Measurements from ENCODE around the gene SLC29A4. TPM values are rescaled to one million over a fixed set of nuclear protein-coding genes. Genes with fewer than 3 reads are reported as not detected.
"Not testable (repeated sequence)": the region's sequence is repeated elsewhere in the genome, so short reads cannot be mapped to it uniquely, and the experiment has no call there.

SLC29A4 gene
- total RNA-seq, 1 experiment from 2014 or later: 1.4 TPM

DNA sequence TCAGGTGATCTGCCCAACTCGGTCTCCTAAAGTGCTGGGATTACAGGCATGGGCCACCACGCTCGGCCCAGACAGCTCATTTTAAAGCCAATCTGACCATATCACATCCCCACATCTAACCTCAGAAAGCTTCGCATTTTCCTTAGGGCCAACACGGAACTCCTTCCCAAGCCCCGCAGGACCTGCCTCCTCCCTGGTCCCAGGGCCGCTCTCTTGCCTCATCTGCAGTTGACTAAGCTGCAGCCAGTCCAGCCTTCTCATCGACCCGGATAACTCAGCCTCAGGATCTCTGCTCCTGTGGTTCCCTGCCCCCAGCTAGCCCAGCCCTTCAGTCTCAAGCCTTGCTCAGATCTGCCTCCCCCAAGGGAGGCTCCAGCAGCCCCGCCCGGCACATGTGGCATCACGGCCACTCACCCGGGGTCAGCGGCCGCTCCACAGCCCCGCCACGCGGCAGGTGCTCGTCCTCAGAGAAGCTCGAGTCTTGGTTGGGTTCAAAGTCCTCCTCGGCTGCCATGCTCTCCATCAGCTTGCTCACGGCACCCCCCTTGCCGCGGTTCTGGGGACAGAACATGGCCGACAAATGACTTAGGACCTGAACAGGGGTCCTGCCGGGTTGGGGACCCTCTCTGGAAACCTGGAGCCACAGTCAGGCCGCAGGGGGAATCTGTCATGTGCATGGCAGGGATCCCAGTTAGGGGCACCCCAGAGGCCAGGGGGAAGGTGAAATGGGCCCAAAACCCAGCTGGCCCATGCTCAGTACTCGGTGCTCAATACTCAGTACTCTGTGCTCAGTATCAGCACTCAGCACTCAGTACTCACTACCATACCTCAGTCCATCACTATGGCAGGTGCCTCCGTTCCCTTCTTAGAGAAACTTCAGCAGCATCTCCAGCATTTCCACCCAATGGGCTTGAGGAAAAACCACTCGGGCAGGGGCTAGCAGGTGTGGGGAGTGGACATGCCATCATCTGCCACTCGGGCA, 41.3 kb downstream of the SLC29A4 start:
- not testable (repeated sequence) for DNase-seq (ENCODE audit: low read depth)

DNA sequence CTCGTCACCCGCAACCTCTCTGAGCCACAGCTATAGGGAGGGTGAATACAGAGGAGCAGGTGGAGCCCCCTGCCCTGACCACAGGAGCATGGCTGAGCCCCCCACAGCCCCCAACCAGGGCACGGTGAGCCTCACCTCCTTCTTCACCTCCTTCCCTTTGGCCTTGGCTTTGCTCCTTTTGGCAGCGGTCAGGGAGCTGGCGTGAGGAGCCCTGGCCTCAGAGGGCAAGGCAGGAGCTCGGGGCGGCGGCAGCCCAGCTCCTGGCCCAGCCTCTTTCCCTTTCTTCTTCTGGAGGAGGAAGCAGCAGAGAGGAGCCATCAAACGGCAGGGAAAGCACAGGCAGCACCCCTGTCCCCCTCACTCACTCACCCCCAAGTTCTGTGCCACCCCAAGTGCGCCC, 42.2 kb downstream of the SLC29A4 start:
- no peak for DNase-seq (ENCODE audit: low read depth)

- no peak for DNase-seq (ENCODE audit: low read depth)
Measured at GRCh38 chr7:5330288-5330687, 47.5 kb downstream of the SLC29A4 start.

GRCh38 chr7:5332579-5332978, 49.8 kb downstream of the SLC29A4 start:
- DNase-seq (ENCODE audit: low read depth): no peak

GRCh38 chr7:5333121-5334045, 50.6 kb downstream of the SLC29A4 start:
- no peak for DNase-seq (ENCODE audit: low read depth)

DNA sequence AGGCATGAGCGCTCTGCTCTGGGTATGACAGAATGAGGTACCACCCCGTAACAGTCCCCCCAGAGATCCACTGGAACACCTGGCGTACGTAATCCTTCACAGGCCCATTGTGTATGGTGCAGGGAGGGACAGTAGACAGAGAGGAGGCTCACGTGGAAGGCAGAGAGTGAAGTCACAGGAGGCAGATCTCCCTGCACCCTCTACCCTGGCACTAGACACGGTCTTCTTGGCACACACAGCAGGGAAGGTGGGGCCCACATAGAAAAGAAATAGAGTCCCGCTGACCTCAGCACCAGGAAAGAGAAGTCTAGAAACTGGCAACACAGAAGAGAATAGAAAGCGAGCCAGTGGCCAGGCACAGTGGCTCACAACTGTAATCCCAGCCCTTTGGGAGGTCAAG, 51.9 kb downstream of the SLC29A4 start:
- DNase-seq (ENCODE audit: low read depth): no peak

GRCh38 chr7:5337047-5337446, 54.3 kb downstream of the SLC29A4 start:
- DNase-seq (ENCODE audit: low read depth): no peak

DNA sequence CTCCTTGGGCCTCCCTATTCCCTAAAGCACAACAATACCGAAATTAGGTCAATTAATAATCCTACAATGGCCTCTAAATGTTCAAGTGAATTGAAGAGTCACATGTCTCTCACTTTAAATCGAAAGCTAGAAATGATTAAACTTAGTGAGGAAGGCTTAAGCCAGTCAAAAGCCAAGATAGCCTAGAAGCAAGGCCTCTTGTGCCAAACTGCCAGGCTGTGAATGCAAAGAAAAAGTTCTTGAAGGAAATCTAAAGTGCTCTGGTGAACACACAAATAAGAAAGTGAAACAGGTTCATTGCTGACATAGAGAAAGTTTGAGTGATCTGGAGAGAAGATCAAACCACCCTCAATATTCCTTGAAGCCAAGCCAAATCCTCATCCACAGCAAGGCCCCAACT, 57.2 kb downstream of the SLC29A4 start:
- no peak for DNase-seq (ENCODE audit: low read depth)

DNA sequence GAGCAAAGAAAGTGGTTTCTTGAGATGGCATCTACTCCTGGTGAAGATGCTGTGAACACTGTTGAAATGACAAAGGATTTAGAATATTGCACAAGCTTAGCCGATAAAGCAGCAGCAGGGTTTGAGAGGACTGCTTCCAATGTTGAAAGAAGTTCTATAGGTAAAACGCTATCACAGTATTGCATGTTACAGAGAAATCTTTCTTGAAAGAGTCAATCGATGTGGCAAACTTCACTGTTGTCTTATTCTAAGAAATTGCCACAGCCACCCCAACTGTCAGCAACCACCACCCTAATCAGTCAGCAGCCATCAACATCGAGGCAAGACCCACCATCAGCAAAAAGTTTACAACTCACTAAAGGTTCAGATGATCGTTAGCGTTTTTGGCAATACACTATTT, 59.9 kb downstream of the SLC29A4 start:
- no peak for DNase-seq (ENCODE audit: low read depth)

DNA sequence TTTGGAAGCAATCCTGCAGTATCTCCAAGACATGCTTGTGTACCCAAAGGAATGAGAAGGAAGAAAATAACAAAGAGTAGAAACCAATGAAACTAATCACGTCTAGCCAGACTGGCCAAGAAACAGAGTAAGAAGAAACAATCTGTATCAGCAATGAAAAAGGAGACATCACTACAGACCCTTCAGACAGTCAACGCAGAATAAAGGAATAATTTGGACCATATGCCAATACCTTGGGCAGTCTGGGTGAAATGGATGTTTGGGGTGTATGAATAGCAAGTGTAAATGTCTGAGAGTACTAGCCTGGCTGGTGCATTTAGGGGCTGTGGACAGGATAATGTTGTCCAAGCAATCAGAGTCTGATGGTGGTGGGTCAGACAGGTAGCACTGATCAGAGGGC, 61.1 kb downstream of the SLC29A4 start:
- no peak for DNase-seq (ENCODE audit: low read depth)

- DNase-seq (ENCODE audit: low read depth): no peak
Measured at GRCh38 chr7:5344342-5344741, 61.6 kb downstream of the SLC29A4 start.

GRCh38 chr7:5345171-5345570, 62.4 kb downstream of the SLC29A4 start:
- no peak for DNase-seq (ENCODE audit: low read depth)

DNA sequence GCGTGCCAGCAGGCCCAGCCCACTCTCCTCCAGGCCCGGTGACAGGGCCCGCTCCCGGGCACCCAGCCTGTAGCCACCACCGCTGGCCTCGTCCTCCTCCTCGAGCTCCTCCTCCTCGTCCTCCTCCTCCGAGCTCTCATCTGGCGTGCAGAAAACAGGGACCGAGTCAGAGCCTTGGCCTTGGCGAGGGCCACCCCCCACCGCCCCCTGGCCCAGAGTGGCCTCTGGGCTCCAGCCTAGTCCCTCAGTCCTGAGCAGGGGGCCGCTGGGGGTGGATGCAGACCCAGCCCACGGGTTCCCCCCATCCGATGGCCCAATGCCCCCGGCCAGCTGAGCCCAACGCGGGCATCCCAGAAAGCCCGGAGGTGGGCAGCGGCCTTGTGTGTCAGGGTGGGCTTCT, 62.9 kb downstream of the SLC29A4 start:
- no peak for DNase-seq (ENCODE audit: low read depth)

DNA sequence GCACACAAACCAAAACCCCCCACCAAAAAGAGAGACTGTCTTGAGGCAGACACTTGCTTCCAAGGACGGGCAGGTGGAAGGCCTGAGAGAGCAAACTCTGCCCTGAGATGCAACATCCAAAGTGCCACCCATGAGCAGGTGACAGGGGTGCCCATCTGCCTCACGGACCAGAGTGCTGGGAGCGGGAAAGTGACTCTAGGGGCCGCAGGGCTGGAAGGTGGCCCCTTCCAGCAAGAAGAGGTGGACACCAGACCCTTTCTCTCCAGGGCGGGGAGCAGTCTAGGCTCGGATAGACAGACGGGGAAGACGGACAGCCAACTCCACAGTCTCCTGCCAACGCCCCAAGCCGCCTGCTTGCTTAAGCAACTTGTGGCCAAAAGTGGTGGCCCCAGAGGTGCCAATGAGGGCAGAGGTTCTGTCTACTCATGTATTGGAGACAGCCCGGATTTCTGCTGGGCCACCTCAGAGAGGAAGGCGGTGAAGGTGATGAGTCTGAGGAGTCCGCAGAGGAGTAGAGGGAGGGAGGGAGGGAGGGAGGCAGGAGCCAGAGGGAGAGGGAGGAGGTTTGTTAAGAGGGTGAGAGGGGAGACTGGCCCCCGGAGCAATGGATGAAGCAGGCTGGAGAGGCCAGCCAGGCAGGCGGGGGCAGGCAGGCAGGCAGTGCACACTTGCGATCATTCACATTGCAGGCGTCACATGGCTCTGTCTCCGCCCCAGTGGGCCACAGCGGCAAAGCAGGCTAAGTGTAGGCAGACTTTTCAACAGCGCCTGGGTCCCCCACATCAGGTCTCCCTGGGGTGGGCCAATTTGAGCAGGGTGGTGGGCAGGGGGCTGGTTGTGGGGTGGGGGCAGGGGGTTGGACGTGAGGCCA, 65.6 kb downstream of the SLC29A4 start:
- DNase-seq (ENCODE audit: low read depth): no peak

DNA sequence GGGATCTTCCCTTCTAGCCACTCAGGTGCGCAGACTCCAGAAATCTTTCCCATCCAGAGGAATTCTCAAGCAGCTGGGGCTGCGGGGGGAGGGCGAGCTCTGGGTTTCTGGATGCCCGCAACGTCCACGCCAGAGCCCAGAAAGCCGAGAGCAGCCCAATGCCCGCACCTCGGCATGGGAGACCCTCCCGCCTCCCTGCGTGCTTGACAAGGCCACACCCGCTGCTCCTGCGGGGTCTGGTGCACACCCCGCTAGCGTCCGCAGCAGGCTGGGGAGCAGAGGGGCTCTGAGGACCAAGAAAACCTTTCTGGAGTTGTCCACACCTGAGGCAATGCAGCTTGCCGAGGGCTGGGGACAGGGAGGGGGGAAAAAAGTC, 66.2 kb downstream of the SLC29A4 start:
- no peak for DNase-seq (ENCODE audit: low read depth)

- DNase-seq (ENCODE audit: low read depth): no peak
Measured at GRCh38 chr7:5349437-5350173, 66.9 kb downstream of the SLC29A4 start.

DNA sequence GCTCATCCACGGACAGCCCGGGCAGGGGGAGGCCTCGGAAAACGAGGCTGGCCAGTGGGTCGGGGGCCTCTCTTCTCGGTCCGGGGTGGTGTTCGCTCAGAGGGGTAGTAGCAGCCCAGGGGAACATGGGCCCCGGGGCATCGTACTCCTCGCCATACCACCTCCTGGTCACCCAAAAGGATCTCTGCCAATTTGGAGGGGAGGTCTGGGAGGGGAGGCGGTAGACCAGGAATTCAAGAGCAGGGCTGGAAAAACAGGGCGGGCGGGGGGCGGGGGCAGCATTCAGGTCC, 67.4 kb downstream of the SLC29A4 start:
- no peak for DNase-seq (ENCODE audit: low read depth)

DNA sequence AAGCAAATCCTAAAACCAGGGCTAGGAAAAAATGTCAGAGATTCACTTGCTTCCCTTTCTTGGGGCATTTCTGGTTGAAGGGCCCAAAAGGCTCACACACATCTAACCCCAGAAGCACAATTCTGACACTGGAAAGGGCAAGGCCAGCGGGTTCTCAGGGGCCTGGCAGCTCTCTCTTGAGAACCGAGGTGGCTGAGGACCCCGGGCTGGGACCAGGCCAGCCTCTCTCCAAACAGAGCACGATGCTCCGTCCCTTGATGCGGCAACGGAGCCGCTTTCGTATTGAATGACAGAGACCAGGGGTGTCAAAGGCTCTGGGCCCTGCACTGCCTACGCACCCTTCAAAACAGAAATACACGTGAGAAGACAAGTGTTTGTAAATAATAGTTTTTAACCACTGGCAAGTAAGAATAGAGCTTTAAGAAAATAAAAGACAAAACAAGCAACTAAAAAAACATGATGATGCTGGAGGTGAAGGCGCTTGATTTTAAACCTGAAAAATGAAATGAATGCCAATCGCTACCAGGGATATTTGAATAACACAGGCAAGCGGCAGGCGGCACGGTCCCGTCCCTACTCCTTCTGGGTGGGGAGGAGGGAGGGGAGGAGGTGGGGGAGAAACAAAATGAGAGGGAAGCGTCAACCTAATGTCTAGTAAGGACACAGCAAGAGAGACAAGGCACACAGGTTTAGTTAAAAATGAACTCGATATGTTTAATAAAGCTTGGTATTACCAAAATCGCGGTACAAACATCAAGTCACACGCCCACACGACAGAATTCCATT, 68.0 kb downstream of the SLC29A4 start:
- DNase-seq (ENCODE audit: low read depth): no peak

GRCh38 chr7:5351507-5352265, 68.9 kb downstream of the SLC29A4 start:
- no peak for DNase-seq (ENCODE audit: low read depth)

All from Daoy (cell line).